HepG2 (cell line): ENCODE data around the gene ORC4. TPM values are rescaled to one million over a fixed set of nuclear protein-coding genes. Genes with fewer than 3 reads are reported as not detected.

Experiments used
- BRCA1 ChIP-seq: sonication (generic); formaldehyde crosslinking; IDR thresholded peaks from 2 replicates; pipeline ENCODE4 v1.4.0; 2020; ENCODE audit warnings: missing genetic modification reagents
- CREM ChIP-seq, 2 experiments: sonication (generic) in 1 of 2; formaldehyde crosslinking in 1 of 2; IDR thresholded peaks; 2 replicates each; pipeline versions ENCODE4 v1.4.0 to v1.6.1; 2016 to 2020; ENCODE audit warnings: antibody characterized with exemption in 1 of 2, mild to moderate bottlenecking in 1 of 2, missing genetic modification reagents in 1 of 2
- MXI1 ChIP-seq: IDR thresholded peaks from 3 replicates; pipeline ENCODE4 v1.6.1; 2012; ENCODE audit warnings: low read depth, low read length, inconsistent platforms, borderline replicate concordance
- RBM39 ChIP-seq: fragments of 200-400 bp; formaldehyde crosslinking; IDR thresholded peaks from one replicate; pipeline ENCODE4 v1.6.1; 2018; ENCODE audit warnings: antibody characterized with exemption, mild to moderate bottlenecking, low read depth, low read length; ENCODE audit not compliant: poor library complexity, severe bottlenecking
- TOPORS ChIP-seq: sonication (generic); formaldehyde crosslinking; IDR thresholded peaks from 2 replicates; pipeline ENCODE4 v1.8.0; 2023; ENCODE audit warnings: mild to moderate bottlenecking, missing genetic modification reagents
- ZNF709 ChIP-seq: sonication (generic); formaldehyde crosslinking; IDR thresholded peaks from 2 replicates; pipeline ENCODE4 v1.5.0; 2020; ENCODE audit warnings: mild to moderate bottlenecking, missing genetic modification reagents
- polyA plus RNA-seq, 8 experiments: library from polyadenylated mRNA; depleted of rRNA in 3 of 8; stranded (reverse) in 7 of 8; unstranded in 1 of 8; fragments of >200 nt; fragmentation: Illumina TruSeq in 4 of 8; extraction: Trizol in 4 of 8; gene quantifications; 2 replicates each; pipeline versions ENCODE4 v1.2.1 to v1.2.3, GENCODE V29; 2011 to 2016; ENCODE audit warnings: low read depth in 4 of 8, missing spikeins in 1 of 8, mixed read lengths in 1 of 8; ENCODE audit not compliant: insufficient read depth in 1 of 8
- total RNA-seq, 5 experiments: library from RNA; depleted of rRNA; stranded (reverse); fragments of >200 nt; fragmentation: Illumina TruSeq; extraction: Trizol; gene quantifications; 2 replicates each; pipeline ENCODE4 v1.2.3, GENCODE V29; 2016; ENCODE audit warnings: low read depth in 1 of 5
- TF ChIP-seq, protein P1 (sequence below), 2 experiments: IDR thresholded peaks; 2 replicates each; pipeline ENCODE4 v1.6.1; 2011 to 2012; ENCODE audit warnings: low read length in 2 of 2, borderline replicate concordance in 1 of 2, low read depth in 1 of 2, mild to moderate bottlenecking in 1 of 2, moderate library complexity in 1 of 2
- TF ChIP-seq, protein P2 (sequence below): sonication (generic); formaldehyde crosslinking; IDR thresholded peaks from 2 replicates; pipeline ENCODE4 v1.5.0; 2020; ENCODE audit warnings: mild to moderate bottlenecking, low read depth, missing genetic modification reagents, borderline replicate concordance

The ORC4 gene
- total and polyA plus RNA-seq, 2 of the 13 experiments (the other 11 are each of a cell fraction or from before 2014, with no cell fraction given), result 28.6 to 84.8 TPM

DNA sequence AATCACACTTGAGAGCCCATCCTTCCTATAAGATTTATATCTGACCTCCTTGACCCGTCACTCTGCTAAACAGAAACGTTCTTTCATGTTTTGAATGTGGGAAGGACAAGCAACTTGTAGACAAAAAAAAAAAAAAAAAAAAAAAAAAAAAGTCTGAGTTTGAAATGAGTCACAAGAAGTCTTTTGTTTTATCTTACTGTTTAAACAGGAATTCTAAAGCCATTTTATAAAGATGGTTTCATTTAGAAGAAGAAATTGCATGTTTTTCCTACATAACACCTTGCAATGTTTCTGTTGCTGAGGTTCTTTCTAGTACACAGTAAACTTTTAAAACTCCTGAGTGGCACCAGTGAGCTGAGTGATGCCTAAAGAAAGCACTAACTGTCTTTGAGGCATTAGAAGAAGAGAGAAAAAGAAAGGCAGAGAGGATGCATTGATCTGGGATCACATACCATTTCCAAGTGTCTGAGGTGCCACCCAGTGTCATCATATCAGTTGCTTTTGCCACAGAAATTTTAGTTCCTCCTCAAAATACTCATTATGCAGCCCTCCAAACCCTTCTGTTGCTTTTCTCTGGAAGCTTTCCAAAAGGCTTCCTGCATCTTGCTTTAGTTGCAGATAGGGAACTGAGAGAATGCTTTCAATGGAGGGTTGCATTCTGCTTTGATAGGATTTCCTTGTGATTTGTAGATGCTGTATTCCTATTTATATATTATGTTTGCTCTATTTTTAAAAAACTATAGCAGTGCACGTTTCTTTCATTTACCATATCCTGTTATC lies 106.6 kb downstream of the ORC4 start (continued):
- TF ChIP-seq, protein P1, sequence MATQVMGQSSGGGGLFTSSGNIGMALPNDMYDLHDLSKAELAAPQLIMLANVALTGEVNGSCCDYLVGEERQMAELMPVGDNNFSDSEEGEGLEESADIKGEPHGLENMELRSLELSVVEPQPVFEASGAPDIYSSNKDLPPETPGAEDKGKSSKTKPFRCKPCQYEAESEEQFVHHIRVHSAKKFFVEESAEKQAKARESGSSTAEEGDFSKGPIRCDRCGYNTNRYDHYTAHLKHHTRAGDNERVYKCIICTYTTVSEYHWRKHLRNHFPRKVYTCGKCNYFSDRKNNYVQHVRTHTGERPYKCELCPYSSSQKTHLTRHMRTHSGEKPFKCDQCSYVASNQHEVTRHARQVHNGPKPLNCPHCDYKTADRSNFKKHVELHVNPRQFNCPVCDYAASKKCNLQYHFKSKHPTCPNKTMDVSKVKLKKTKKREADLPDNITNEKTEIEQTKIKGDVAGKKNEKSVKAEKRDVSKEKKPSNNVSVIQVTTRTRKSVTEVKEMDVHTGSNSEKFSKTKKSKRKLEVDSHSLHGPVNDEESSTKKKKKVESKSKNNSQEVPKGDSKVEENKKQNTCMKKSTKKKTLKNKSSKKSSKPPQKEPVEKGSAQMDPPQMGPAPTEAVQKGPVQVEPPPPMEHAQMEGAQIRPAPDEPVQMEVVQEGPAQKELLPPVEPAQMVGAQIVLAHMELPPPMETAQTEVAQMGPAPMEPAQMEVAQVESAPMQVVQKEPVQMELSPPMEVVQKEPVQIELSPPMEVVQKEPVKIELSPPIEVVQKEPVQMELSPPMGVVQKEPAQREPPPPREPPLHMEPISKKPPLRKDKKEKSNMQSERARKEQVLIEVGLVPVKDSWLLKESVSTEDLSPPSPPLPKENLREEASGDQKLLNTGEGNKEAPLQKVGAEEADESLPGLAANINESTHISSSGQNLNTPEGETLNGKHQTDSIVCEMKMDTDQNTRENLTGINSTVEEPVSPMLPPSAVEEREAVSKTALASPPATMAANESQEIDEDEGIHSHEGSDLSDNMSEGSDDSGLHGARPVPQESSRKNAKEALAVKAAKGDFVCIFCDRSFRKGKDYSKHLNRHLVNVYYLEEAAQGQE (IDR thresholded peaks at IDR 0.05; ENCODE audit: borderline replicate concordance in 1 of 2, low read depth in 1 of 2, low read length in 2 of 2), result no peak
- TF ChIP-seq BRCA1 (CRISPR knock-in tag), result no peak
- TF ChIP-seq ZNF709 (CRISPR knock-in tag), result no peak
- TF ChIP-seq, protein P2, sequence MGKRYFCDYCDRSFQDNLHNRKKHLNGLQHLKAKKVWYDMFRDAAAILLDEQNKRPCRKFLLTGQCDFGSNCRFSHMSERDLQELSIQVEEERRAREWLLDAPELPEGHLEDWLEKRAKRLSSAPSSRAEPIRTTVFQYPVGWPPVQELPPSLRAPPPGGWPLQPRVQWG, result no peak
- no peak for TF ChIP-seq MXI1
- no peak for TF ChIP-seq TOPORS (CRISPR knock-in tag)
- TF ChIP-seq CREM (IDR thresholded peaks at IDR 0.05), result no peak
- TF ChIP-seq CREM (CRISPR knock-in tag; IDR thresholded peaks at IDR 0.05), result no peak
- no peak for TF ChIP-seq RBM39
